ENCODE data around the gene WDR45B.

DNA sequence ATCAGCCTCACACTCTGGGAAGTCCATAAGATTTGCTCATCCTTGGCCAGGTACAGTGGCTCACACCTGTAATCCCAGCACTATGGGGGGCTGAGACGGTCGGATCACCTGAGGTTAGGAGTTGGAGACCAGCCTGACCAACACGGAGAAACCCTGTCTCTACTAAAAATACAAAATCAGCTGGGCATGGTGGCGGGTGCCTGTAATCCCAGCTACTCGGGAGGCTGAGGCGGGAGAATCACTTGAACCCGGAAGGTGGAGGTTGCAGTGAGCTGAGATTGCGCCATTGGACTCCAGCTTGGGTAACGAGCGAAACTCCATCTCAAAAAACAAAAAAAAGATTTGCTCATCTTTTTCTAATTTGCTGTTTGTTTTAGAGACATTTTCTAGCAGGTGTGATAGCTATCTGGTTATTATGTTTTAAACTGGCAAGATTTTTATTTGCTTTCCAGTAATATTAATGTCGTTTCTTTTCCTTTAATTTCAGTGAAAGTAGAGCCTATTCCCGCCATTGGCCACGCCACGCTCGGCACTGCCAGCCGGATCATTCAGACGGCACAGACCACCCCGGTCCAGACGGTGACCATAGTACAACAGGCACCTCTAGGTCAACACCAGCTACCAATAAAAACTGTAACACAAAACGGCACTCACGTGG is 61.5 kb downstream of the WDR45B start:
- TF ChIP-seq, protein P1, sequence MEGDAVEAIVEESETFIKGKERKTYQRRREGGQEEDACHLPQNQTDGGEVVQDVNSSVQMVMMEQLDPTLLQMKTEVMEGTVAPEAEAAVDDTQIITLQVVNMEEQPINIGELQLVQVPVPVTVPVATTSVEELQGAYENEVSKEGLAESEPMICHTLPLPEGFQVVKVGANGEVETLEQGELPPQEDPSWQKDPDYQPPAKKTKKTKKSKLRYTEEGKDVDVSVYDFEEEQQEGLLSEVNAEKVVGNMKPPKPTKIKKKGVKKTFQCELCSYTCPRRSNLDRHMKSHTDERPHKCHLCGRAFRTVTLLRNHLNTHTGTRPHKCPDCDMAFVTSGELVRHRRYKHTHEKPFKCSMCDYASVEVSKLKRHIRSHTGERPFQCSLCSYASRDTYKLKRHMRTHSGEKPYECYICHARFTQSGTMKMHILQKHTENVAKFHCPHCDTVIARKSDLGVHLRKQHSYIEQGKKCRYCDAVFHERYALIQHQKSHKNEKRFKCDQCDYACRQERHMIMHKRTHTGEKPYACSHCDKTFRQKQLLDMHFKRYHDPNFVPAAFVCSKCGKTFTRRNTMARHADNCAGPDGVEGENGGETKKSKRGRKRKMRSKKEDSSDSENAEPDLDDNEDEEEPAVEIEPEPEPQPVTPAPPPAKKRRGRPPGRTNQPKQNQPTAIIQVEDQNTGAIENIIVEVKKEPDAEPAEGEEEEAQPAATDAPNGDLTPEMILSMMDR (IDR thresholded peaks at IDR 0.05), result no peak
- no peak for TF ChIP-seq POLR2A (IDR thresholded peaks at IDR 0.05)
- TF ChIP-seq POLR2AphosphoS5 (IDR thresholded peaks at IDR 0.05), result no peak

Measured in breast epithelium (tissue), 3 donors.